Measurements from ENCODE around the gene FAM107A.

DNA sequence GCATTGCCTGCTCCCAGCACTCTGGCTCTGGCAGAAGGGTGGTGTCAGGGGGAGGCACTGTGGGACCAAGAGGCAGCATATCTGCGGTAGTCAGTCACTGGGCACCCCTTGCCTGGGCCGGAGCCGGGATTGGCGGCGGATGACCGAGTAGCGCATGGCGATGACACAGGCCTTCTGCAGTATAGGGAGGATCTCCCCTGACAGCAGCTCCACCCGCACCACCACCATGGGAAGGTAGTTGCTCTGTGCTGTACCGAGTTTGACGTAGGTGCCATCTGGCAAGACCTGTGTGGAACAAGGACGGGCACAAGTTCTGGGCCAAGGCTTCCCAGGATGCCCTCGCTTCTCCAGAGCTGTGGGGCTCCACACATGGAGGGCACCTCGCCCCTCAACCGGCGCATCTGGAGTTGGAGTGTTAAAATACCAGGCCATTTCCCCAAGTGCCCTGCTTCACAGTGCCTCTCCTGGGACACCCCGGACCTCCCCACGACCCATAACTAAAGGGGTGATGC lies 46.8 kb downstream of the FAM107A start:
- TF ChIP-seq CTCF (IDR thresholded peaks at IDR 0.05) (no peak), POLR2A (IDR thresholded peaks at IDR 0.05) (no peak)

Data from thyroid gland (tissue), 4 donors.